Measurements from ENCODE around the gene TARDBP. TPM values are rescaled to one million over a fixed set of nuclear protein-coding genes. Genes with fewer than 3 reads are reported as not detected.
"Not testable (repeated sequence)": the region's sequence is repeated elsewhere in the genome, so short reads cannot be mapped to it uniquely, and the experiment has no call there.

Gene TARDBP
- total RNA-seq, 1 experiment from 2014 or later, result 207 TPM

DNA sequence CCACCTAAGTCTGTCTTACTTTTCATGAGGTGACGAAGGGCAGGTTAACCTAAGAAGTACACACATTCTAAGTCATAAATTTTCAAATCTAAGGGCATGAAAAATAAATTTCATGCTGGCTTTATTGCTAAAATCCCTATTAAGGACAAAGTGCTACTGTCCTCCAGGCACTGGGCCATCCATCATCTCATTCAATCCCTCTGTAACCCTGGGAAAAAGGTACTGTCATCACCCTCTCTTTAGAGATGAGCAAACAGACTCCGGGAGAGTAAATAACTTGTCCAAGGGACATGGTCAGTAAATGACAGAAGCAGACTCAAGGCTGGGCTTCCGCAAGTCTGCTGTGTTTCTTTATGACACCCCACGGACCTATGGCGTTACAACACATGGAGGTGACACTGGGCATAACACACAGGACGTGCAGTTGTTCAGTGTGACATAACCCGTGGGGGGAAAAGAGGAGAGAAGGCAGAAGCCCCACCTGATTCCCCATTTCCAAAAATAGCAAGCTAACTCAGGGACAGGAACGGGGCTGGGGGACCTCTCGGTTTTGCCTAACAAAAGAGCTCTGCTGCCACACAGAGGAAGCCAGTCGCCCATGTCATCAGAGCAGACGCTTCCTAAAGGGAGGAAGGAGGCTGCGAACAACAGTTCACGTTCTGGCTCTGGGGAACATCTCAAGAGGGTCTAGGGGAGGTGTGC lies 59.9 kb downstream of the TARDBP start:
- Histone ChIP-seq H3K27me3 (ENCODE audit: insufficient read depth, low read length) (no peaks in the 10 kb centered on the region), H4K20me1 (ENCODE audit: control insufficient read depth, insufficient read depth, insufficient read length) (no peaks in the 10 kb centered on the region), H2BK120ac (ENCODE audit: low read depth, low read length, poor library complexity, severe bottlenecking) (no peak overlapping the region), H2AFZ (ENCODE audit: low read length) (no peak overlapping the region), H3T11ph (ENCODE audit: low read length) (no peak overlapping the region), H3K4me1 (ENCODE audit: insufficient read depth, low read length) (no peaks in the 10 kb centered on the region), H2BK15ac (ENCODE audit: low read depth, low read length) (no peak overlapping the region), H4K8ac (replicated peaks; ENCODE audit: insufficient read length, low read depth, low read length) (no peak overlapping the region), H3K18ac (ENCODE audit: insufficient read length, low read depth, low read length) (no peak overlapping the region), H4K5ac (ENCODE audit: insufficient read length, low read depth, low read length) (no peak overlapping the region), H3K14ac (ENCODE audit: insufficient read depth, low read length) (no peak overlapping the region), H3K4me2 (ENCODE audit: insufficient read depth, insufficient read length, low read length) (no peak overlapping the region), H3K79me1 (ENCODE audit: insufficient read depth, low read depth, low read length, poor library complexity, severe bottlenecking) (no peaks in the 10 kb centered on the region), H3K9ac (ENCODE audit: extremely low read depth, insufficient read length, low read length) (no peak overlapping the region), H3K9me3 (ENCODE audit: control insufficient read depth, low read depth, low read length) (no peaks in the 10 kb centered on the region), H2BK5ac (ENCODE audit: insufficient read length, low read length) (no peak overlapping the region), H3K4ac (ENCODE audit: low read depth, low read length) (no peak overlapping the region), H3K23ac (ENCODE audit: insufficient read length, low read depth, low read length) (no peak overlapping the region), H3K56ac (ENCODE audit: insufficient read length, low read depth, low read length) (no peak overlapping the region), H2BK20ac (ENCODE audit: low read depth, low read length, poor library complexity, severe bottlenecking) (no peak overlapping the region), H2AK5ac (ENCODE audit: insufficient read length, low read length) (no peak overlapping the region), H2BK12ac (ENCODE audit: insufficient read length, low read depth, low read length) (no peak overlapping the region), H3K27ac (ENCODE audit: insufficient read length, low read depth, low read length) (no peak overlapping the region), H3K23me2 (ENCODE audit: insufficient read length, low read depth, low read length, poor library complexity, severe bottlenecking) (no peaks in the 10 kb centered on the region), H3K79me2 (ENCODE audit: insufficient read depth, low read length) (no peaks in the 10 kb centered on the region), H4K91ac (ENCODE audit: insufficient read length, low read depth, low read length) (no peak overlapping the region)
- peaks cover 2 to 5% of the 10 kb centered on the region in 2 experiments; a peak in 1 of 4 replicates for H3K4me1 Mint-ChIP-seq
- no peak overlapping the region for H3K4me3 Mint-ChIP-seq
- no peaks in the 10 kb centered on the region for H3K9me3 Mint-ChIP-seq
- TF ChIP-seq, protein P1, sequence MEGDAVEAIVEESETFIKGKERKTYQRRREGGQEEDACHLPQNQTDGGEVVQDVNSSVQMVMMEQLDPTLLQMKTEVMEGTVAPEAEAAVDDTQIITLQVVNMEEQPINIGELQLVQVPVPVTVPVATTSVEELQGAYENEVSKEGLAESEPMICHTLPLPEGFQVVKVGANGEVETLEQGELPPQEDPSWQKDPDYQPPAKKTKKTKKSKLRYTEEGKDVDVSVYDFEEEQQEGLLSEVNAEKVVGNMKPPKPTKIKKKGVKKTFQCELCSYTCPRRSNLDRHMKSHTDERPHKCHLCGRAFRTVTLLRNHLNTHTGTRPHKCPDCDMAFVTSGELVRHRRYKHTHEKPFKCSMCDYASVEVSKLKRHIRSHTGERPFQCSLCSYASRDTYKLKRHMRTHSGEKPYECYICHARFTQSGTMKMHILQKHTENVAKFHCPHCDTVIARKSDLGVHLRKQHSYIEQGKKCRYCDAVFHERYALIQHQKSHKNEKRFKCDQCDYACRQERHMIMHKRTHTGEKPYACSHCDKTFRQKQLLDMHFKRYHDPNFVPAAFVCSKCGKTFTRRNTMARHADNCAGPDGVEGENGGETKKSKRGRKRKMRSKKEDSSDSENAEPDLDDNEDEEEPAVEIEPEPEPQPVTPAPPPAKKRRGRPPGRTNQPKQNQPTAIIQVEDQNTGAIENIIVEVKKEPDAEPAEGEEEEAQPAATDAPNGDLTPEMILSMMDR (conservative IDR thresholded peaks at IDR 0.05), result no peak
- peak overlapping the region in 1 of 3 experiments; percentile 91; a peak in 1 of 7 replicates for H3K27ac Mint-ChIP-seq
- peaks cover 53 to 93% (median 87%) of the 10 kb centered on the region in 3 experiments for H3K36me3 Mint-ChIP-seq (ENCODE audit: insufficient read depth in 1 of 3, low read depth in 3 of 3)
- no CpG with 5 or more reads among the region's 13 CpGs for WGBS (ENCODE audit: extremely low coverage, insufficient read length, low lambda C conversion rate)
- DNase-seq, result no peak
- H3K27me3 Mint-ChIP-seq (ENCODE audit: low read depth), result no peaks in the 10 kb centered on the region

DNA sequence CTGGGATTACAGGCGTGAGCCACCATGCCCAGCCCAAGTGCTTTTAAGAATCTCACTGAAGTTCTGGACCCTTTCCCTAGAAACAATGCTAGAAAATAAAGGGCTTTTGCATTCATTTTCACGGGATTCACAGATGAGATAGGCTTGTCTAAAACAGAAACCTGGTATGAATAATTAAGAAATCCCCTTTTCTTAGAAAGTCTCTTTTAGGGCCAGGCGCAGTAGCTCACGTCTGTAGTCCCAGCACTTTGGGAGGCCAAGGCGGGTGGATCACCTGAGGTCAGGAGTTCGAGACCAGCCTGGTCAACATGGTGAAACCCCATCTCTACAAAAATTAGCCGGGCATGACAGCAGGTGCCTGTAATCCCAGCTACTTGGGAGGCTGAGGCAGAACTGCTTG lies 60.9 kb downstream of the TARDBP start:
- H3K4me1 Mint-ChIP-seq; H3K27me3 Mint-ChIP-seq (ENCODE audit: low read depth); DNase-seq; H3K27me3 ChIP-seq (ENCODE audit: insufficient read depth, low read length); H3K9me3 Mint-ChIP-seq; H2BK120ac ChIP-seq (ENCODE audit: low read depth, low read length, poor library complexity, severe bottlenecking); H2BK5ac ChIP-seq (ENCODE audit: insufficient read length, low read length); H3K27ac Mint-ChIP-seq; H3K4me3 Mint-ChIP-seq; H2BK15ac ChIP-seq (ENCODE audit: low read depth, low read length); H3T11ph ChIP-seq (ENCODE audit: low read length); H3K18ac ChIP-seq (ENCODE audit: insufficient read length, low read depth, low read length); H3K4me1 ChIP-seq (ENCODE audit: insufficient read depth, low read length); H3K23me2 ChIP-seq (ENCODE audit: insufficient read length, low read depth, low read length, poor library complexity, severe bottlenecking); H3K79me2 ChIP-seq (ENCODE audit: insufficient read depth, low read length); H3K79me1 ChIP-seq (ENCODE audit: insufficient read depth, low read depth, low read length, poor library complexity, severe bottlenecking); H2BK12ac ChIP-seq (ENCODE audit: insufficient read length, low read depth, low read length); H3K27ac ChIP-seq (ENCODE audit: insufficient read length, low read depth, low read length); H3K56ac ChIP-seq (ENCODE audit: insufficient read length, low read depth, low read length); H4K91ac ChIP-seq (ENCODE audit: insufficient read length, low read depth, low read length); H3K4ac ChIP-seq (ENCODE audit: low read depth, low read length); H4K5ac ChIP-seq (ENCODE audit: insufficient read length, low read depth, low read length); H3K23ac ChIP-seq (ENCODE audit: insufficient read length, low read depth, low read length); H2AK5ac ChIP-seq (ENCODE audit: insufficient read length, low read length); H3K9ac ChIP-seq (ENCODE audit: extremely low read depth, insufficient read length, low read length); H3K9me3 ChIP-seq (ENCODE audit: control insufficient read depth, low read depth, low read length); H4K20me1 ChIP-seq (ENCODE audit: control insufficient read depth, insufficient read depth, insufficient read length); H3K14ac ChIP-seq (ENCODE audit: insufficient read depth, low read length); H2AFZ ChIP-seq (ENCODE audit: low read length); H3K4me2 ChIP-seq (ENCODE audit: insufficient read depth, insufficient read length, low read length); H2BK20ac ChIP-seq (ENCODE audit: low read depth, low read length, poor library complexity, severe bottlenecking); H4K8ac ChIP-seq (replicated peaks; ENCODE audit: insufficient read length, low read depth, low read length): not testable (repeated sequence)
- no CpG with 5 or more reads among the region's 7 CpGs for WGBS (ENCODE audit: extremely low coverage, insufficient read length, low lambda C conversion rate)
- peaks cover 52 to 90% (median 84%) of the 10 kb centered on the region in 3 experiments for H3K36me3 Mint-ChIP-seq (ENCODE audit: insufficient read depth in 1 of 3, low read depth in 3 of 3)

Measured in H9 (cell line).